ENCODE results near the gene MXD4.

GRCh38 chr4:2286904-2287593 is 25.1 kb upstream of the MXD4 start:
- TF ChIP-seq FOXP2 (optimal IDR thresholded peaks at IDR 0.05; ENCODE audit: borderline replicate concordance, extremely low read depth, extremely low read length, insufficient read depth) = no peak
- no peak for TF ChIP-seq POLR2AphosphoS5 (IDR thresholded peaks at IDR 0.05; ENCODE audit: low read depth, low read length)
